Left ventricle myocardium inferior (tissue), 1 donor: ENCODE data around the gene TTC21A. TPM values are rescaled to one million over a fixed set of nuclear protein-coding genes. Genes with fewer than 3 reads are reported as not detected.
A peak's percentile ranks its signal among the peaks of the same experiment; 100 is the strongest.

ENCODE experiments used
- DNase-seq: peaks from one replicate; pipeline ENCODE4 v3.0.0-alpha.2; 2020
- H3K27ac ChIP-seq: fragments of 200-600 bp; replicated peaks from 2 replicates; pipeline ENCODE4 v1.8.0; 2021
- H3K27me3 ChIP-seq: fragments of 200-600 bp; 2 replicates; pipeline ENCODE4 v1.8.0; 2021; ENCODE audit warnings: low read depth
- H3K36me3 ChIP-seq: fragments of 200-600 bp; 2 replicates; pipeline ENCODE4 v1.8.0; 2021
- H3K4me1 ChIP-seq: fragments of 200-600 bp; 2 replicates; pipeline ENCODE4 v1.8.0; 2021
- H3K4me3 ChIP-seq: fragments of 200-600 bp; 2 replicates; pipeline ENCODE4 v1.8.0; 2021; ENCODE audit warnings: mild to moderate bottlenecking, moderate library complexity
- H3K9me3 ChIP-seq: fragments of 200-600 bp; replicated peaks from 2 replicates; pipeline ENCODE4 v1.8.0; 2021
- intact Hi-C: fragments of 100-400 bp; cut with micrococcal nuclease; formaldehyde crosslinking; loops from one replicate; pipeline ENCODE4 v1.11.0; 2022
- total RNA-seq: library from RNA; stranded (reverse); fragmentation: NEBNext Ultra II Directional; extraction: Animal tissue kit (Norgen Biotek cat#: 25700); gene quantifications from one replicate; pipeline ENCODE4 v1.2.1, GENCODE V29; 2021
- TF ChIP-seq, protein P1 (sequence below): fragments of 200-600 bp; IDR thresholded peaks from 2 replicates; pipeline ENCODE4 v1.8.0; 2021; ENCODE audit warnings: antibody characterized with exemption, mild to moderate bottlenecking, borderline replicate concordance
- donor health status: DM: no; HTN: yes; CAD: no; lungs with severe emphysema.

TTC21A gene
- total RNA-seq, 1 donor from 2014 or later, result 2.1 TPM

- no peak for DNase-seq
- intact Hi-C loops, result no loop called here
- TF ChIP-seq, protein P1, sequence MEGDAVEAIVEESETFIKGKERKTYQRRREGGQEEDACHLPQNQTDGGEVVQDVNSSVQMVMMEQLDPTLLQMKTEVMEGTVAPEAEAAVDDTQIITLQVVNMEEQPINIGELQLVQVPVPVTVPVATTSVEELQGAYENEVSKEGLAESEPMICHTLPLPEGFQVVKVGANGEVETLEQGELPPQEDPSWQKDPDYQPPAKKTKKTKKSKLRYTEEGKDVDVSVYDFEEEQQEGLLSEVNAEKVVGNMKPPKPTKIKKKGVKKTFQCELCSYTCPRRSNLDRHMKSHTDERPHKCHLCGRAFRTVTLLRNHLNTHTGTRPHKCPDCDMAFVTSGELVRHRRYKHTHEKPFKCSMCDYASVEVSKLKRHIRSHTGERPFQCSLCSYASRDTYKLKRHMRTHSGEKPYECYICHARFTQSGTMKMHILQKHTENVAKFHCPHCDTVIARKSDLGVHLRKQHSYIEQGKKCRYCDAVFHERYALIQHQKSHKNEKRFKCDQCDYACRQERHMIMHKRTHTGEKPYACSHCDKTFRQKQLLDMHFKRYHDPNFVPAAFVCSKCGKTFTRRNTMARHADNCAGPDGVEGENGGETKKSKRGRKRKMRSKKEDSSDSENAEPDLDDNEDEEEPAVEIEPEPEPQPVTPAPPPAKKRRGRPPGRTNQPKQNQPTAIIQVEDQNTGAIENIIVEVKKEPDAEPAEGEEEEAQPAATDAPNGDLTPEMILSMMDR, result no peak
- H3K27ac ChIP-seq, result peak overlapping the region; percentile 66
- H3K4me3 ChIP-seq, result no peak overlapping the region
- H3K4me1 ChIP-seq, result peaks cover 88% of the 10 kb centered on the region
- H3K27me3 ChIP-seq, result no peaks in the 10 kb centered on the region
- H3K9me3 ChIP-seq, result no peaks in the 10 kb centered on the region
- H3K36me3 ChIP-seq, result peaks cover 44% of the 10 kb centered on the region
Measured at GRCh38 chr3:39139442-39139841, 32.0 kb downstream of the TTC21A start.

- Histone ChIP-seq H3K27ac (peak overlapping the region; percentile 66), H3K36me3 (peaks cover 54% of the 10 kb centered on the region), H3K4me3 (no peak overlapping the region), H3K4me1 (peaks cover 82% of the 10 kb centered on the region), H3K27me3 (no peaks in the 10 kb centered on the region), H3K9me3 (no peaks in the 10 kb centered on the region)
- intact Hi-C loops, result no loop called here
- TF ChIP-seq, protein P1, result no peak
- no peak for DNase-seq
Measured at GRCh38 chr3:39140341-39140971, 33.0 kb downstream of the TTC21A start.

GRCh38 chr3:39141171-39141995 is 33.9 kb downstream of the TTC21A start:
- H3K9me3 ChIP-seq, result no peaks in the 10 kb centered on the region
- H3K4me3 ChIP-seq, result no peak overlapping the region
- peaks cover 63% of the 10 kb centered on the region for H3K36me3 ChIP-seq
- peak overlapping the region; percentile 66 for H3K27ac ChIP-seq
- no peaks in the 10 kb centered on the region for H3K27me3 ChIP-seq
- H3K4me1 ChIP-seq, result peaks cover 82% of the 10 kb centered on the region
- TF ChIP-seq, protein P1, result no peak
- no peak for DNase-seq
- intact Hi-C loops, result no loop called here

DNA sequence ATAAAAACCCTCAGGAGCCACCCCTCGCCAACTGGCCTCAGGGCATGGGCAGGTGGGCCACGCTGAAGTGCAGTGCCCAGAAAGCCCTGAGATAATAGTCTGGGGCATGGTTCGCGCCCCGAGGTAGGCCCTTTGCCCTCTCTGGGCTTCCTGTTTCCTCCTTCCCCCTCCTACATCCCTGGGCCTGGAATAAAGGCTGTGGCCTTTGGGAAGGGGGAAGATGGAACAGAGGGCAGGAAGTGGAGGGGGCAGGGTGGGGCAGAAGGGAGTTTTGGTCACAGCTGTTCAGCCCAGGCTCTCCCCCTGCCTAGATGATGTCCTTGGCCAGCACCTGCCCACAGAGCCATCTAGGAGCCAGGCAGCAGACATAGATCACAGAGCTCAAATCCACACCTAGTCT is 34.6 kb downstream of the TTC21A start:
- intact Hi-C loops, result no loop called here
- TF ChIP-seq, protein P1, result no peak
- peaks cover 63% of the 10 kb centered on the region for H3K36me3 ChIP-seq
- DNase-seq, result no peak
- H3K9me3 ChIP-seq, result no peaks in the 10 kb centered on the region
- H3K27ac ChIP-seq, result peak overlapping the region; percentile 66
- H3K27me3 ChIP-seq, result no peaks in the 10 kb centered on the region
- H3K4me3 ChIP-seq, result no peak overlapping the region
- peaks cover 82% of the 10 kb centered on the region for H3K4me1 ChIP-seq

GRCh38 chr3:39143051-39143885 is 35.8 kb downstream of the TTC21A start:
- Histone ChIP-seq H3K4me3 (no peak overlapping the region), H3K27ac (peak overlapping the region; percentile 66), H3K4me1 (peaks cover 91% of the 10 kb centered on the region), H3K27me3 (no peaks in the 10 kb centered on the region), H3K9me3 (no peaks in the 10 kb centered on the region), H3K36me3 (peaks cover 59% of the 10 kb centered on the region)
- TF ChIP-seq, protein P1, result no peak
- intact Hi-C loops, result no loop called here
- no peak for DNase-seq
